SK-N-SH (cell line): ENCODE results near the gene SLC1A7. TPM values are rescaled to one million over a fixed set of nuclear protein-coding genes. Genes with fewer than 3 reads are reported as not detected.

Source experiments
- CTCF ChIA-PET: fragments of 300-600, 350-600 bp; formaldehyde crosslinking; extraction: SDS; loops from one replicate; lab custom pipeline; 2021; lab: Yijun Ruan, JAX
- POLR2A ChIA-PET: fragments of 350-600 bp; sonication (Branson Sonifier 250); formaldehyde crosslinking; extraction: SDS; loops from one replicate; lab custom pipeline; 2020; ENCODE audit warnings: antibody characterized with exemption, inconsistent platforms; lab: Yijun Ruan, JAX
- DNase-seq: peaks from one replicate; pipeline ENCODE4 v3.0.0; 2012
- H2AFZ ChIP-seq: fragments of 200-600 bp; sonication (generic); 2 replicates; pipeline ENCODE4 v1.8.1; 2016; ENCODE audit warnings: antibody characterized with exemption, mild to moderate bottlenecking, low read depth
- H3F3A ChIP-seq: fragments of 200-600 bp; sonication (generic); replicated peaks from 2 replicates; pipeline ENCODE3; 2016; ENCODE audit warnings: antibody characterized with exemption, mild to moderate bottlenecking; ENCODE audit not compliant: insufficient read depth
- H3K27ac ChIP-seq, 2 experiments: fragments of 200-500 bp in 1 of 2; fragments of 200-600 bp in 1 of 2; sonication (Bioruptor generic) in 1 of 2; sonication (generic), shearing (Covaris generic) in 1 of 2; 2 replicates each; pipeline versions ENCODE4 v1.5.1 to v1.6.1; 2014 to 2016; ENCODE audit warnings: low read depth in 2 of 2, inconsistent platforms in 1 of 2, low read length in 1 of 2, mild to moderate bottlenecking in 1 of 2, mixed read lengths in 1 of 2
- H3K27me3 ChIP-seq: fragments of 200-600 bp; sonication (generic), shearing (Covaris generic); 2 replicates; pipeline ENCODE4 v1.6.1; 2016; ENCODE audit warnings: mixed run types; ENCODE audit not compliant: insufficient read depth
- H3K36me3 ChIP-seq, 2 experiments: fragments of 200-500 bp in 1 of 2; fragments of 200-600 bp in 1 of 2; sonication (Bioruptor generic) in 1 of 2; sonication (generic) in 1 of 2; replicated peaks in 1 of 2; 2 replicates each; pipeline versions ENCODE3 to v1.5.1; 2014 to 2016; ENCODE audit warnings: low read length in 1 of 2, mild to moderate bottlenecking in 1 of 2; ENCODE audit not compliant: insufficient read depth in 2 of 2, control insufficient read depth in 1 of 2
- H3K4me1 ChIP-seq, 2 experiments: fragments of 200-500 bp in 1 of 2; fragments of 200-600 bp in 1 of 2; sonication (Bioruptor generic) in 1 of 2; sonication (generic), shearing (Covaris generic) in 1 of 2; 2 replicates each; pipeline versions ENCODE4 v1.5.1 to v1.6.1; 2014 to 2016; ENCODE audit warnings: low read depth in 1 of 2, low read length in 1 of 2, mixed run types in 1 of 2; ENCODE audit not compliant: insufficient read depth in 2 of 2, control insufficient read depth in 1 of 2
- H3K4me2 ChIP-seq: fragments of 200-600 bp; sonication (generic), shearing (Covaris generic); 2 replicates; pipeline ENCODE4 v1.6.1; 2017; ENCODE audit warnings: mixed run types
- H3K4me3 ChIP-seq, 2 experiments: fragments of 200-500 bp in 1 of 2; fragments of 200-600 bp in 1 of 2; sonication (Bioruptor generic) in 1 of 2; sonication (generic), shearing (Covaris generic) in 1 of 2; 2 replicates each; pipeline versions ENCODE4 v1.5.1 to v1.8.1; 2014 to 2016; ENCODE audit warnings: low read depth in 2 of 2, inconsistent platforms in 1 of 2, low read length in 1 of 2, mild to moderate bottlenecking in 1 of 2, mixed read lengths in 1 of 2, moderate library complexity in 1 of 2
- H3K79me2 ChIP-seq: fragments of 200-600 bp; sonication (generic); 2 replicates; pipeline ENCODE4 v1.8.1; 2017; ENCODE audit warnings: mild to moderate bottlenecking; ENCODE audit not compliant: insufficient read depth
- H3K9ac ChIP-seq: fragments of 200-600 bp; sonication (generic); 2 replicates; pipeline ENCODE4 v1.6.1; 2017; ENCODE audit warnings: mixed run types
- H3K9me2 ChIP-seq: fragments of 200-600 bp; sonication (generic); 2 replicates; pipeline ENCODE4 v1.6.1; 2017; ENCODE audit warnings: mixed run types
- H3K9me3 ChIP-seq: fragments of 200-600 bp; sonication (generic); 2 replicates; pipeline ENCODE4 v1.6.1; 2017; ENCODE audit warnings: mixed run types, mild to moderate bottlenecking, moderate library complexity
- H4K20me1 ChIP-seq: fragments of 200-600 bp; sonication (generic); 2 replicates; pipeline ENCODE4 v1.6.1; 2017; ENCODE audit warnings: mild to moderate bottlenecking, mixed run types; ENCODE audit not compliant: insufficient read depth
- CHD2 ChIP-seq: fragments of 150-350 bp; IDR thresholded peaks from 2 replicates; pipeline ENCODE4 v1.6.1; 2018; ENCODE audit warnings: low read length; ENCODE audit not compliant: partially characterized antibody
- EP300 ChIP-seq, 2 experiments: IDR thresholded peaks; 2 replicates each; pipeline versions ENCODE4 v1.4.0 to v1.6.1; 2012; ENCODE audit warnings: borderline replicate concordance in 1 of 2, low read depth in 1 of 2, low read length in 1 of 2
- EZH2phosphoT487 ChIP-seq: fragments of 200-600 bp; sonication (generic); IDR thresholded peaks from 2 replicates; pipeline ENCODE4 v1.6.1; 2017; ENCODE audit warnings: low read depth, mixed run types, mild to moderate bottlenecking, antibody characterized with exemption, moderate library complexity, borderline replicate concordance
- FOXJ3 ChIP-seq: sonication (generic); formaldehyde crosslinking; IDR thresholded peaks from 2 replicates; pipeline ENCODE4 v1.5.1; 2020; ENCODE audit warnings: mild to moderate bottlenecking, missing genetic modification reagents
- FOXM1 ChIP-seq: IDR thresholded peaks from 2 replicates; pipeline ENCODE4 v1.4.0; 2012; ENCODE audit warnings: low read depth, mild to moderate bottlenecking
- GABPA ChIP-seq: IDR thresholded peaks from 2 replicates; pipeline ENCODE4 v1.4.0; 2012; ENCODE audit warnings: low read depth, mild to moderate bottlenecking
- MXI1 ChIP-seq: IDR thresholded peaks from 2 replicates; pipeline ENCODE4 v1.6.1; 2012; ENCODE audit warnings: mild to moderate bottlenecking, low read depth, low read length, improper control_type of control experiment
- NFIC ChIP-seq: IDR thresholded peaks from 2 replicates; pipeline ENCODE4 v1.4.0; 2012; ENCODE audit warnings: borderline replicate concordance
- NRF1 ChIP-seq: IDR thresholded peaks from 2 replicates; pipeline ENCODE4 v1.6.1; 2012; ENCODE audit warnings: low read depth, mild to moderate bottlenecking, low read length
- RCOR1 ChIP-seq: fragments of 150-350 bp; IDR thresholded peaks from 2 replicates; pipeline ENCODE4 v1.6.1; 2017; ENCODE audit warnings: antibody characterized with exemption, low read length
- RXRA ChIP-seq: IDR thresholded peaks from 2 replicates; pipeline ENCODE4 v1.4.0; 2012; ENCODE audit warnings: low read depth, mild to moderate bottlenecking, borderline replicate concordance
- SIN3A ChIP-seq: IDR thresholded peaks from 2 replicates; pipeline ENCODE4 v1.6.1; 2012; ENCODE audit warnings: low read depth, mild to moderate bottlenecking, low read length, moderate library complexity, borderline replicate concordance
- SMC3 ChIP-seq: IDR thresholded peaks from 2 replicates; pipeline ENCODE4 v1.6.1; 2012; ENCODE audit warnings: low read depth, low read length, improper control_type of control experiment
- TCF12 ChIP-seq: IDR thresholded peaks from 2 replicates; pipeline ENCODE4 v1.4.0; 2012
- TEAD4 ChIP-seq: IDR thresholded peaks from 2 replicates; pipeline ENCODE4 v1.4.0; 2012; ENCODE audit warnings: mild to moderate bottlenecking, borderline replicate concordance; ENCODE audit not compliant: insufficient read depth
- WGBS: methylation state at CpG from one replicate; pipeline ENCODE4 v1.1.6; 2017; ENCODE audit warnings: low lambda C conversion rate; 5-methylcytosine and 5-hydroxymethylcytosine counted together
- polyA plus RNA-seq, 3 experiments: library from polyadenylated mRNA; depleted of rRNA; stranded (reverse); fragments of >200 nt; gene quantifications; 2 replicates each; pipeline ENCODE4 v1.2.3, GENCODE V29; 2012
- TF ChIP-seq, protein P1 (sequence below): IDR thresholded peaks from 2 replicates; pipeline ENCODE4; 2012
- TF ChIP-seq, protein P2 (sequence below): fragments of 150-350 bp; IDR thresholded peaks from 2 replicates; pipeline ENCODE4 v1.6.1; 2017; ENCODE audit warnings: antibody characterized with exemption, low read length, low read depth, borderline replicate concordance
- TF ChIP-seq, protein P3 (sequence below): IDR thresholded peaks from 2 replicates; pipeline ENCODE4 v1.4.0; 2012; ENCODE audit warnings: low read depth, borderline replicate concordance
- TF ChIP-seq, protein P4 (sequence below): IDR thresholded peaks from 2 replicates; pipeline ENCODE4 v1.4.0; 2012; ENCODE audit warnings: low read depth, borderline replicate concordance

SLC1A7 gene
- polyA plus RNA-seq, 1 of the 3 experiments (the other 2 are of a cell fraction), result not detected

GRCh38 chr1:53048960-53049573 lies 93.4 kb downstream of the SLC1A7 start:
- no peak overlapping the region for H3K9ac ChIP-seq
- no peak overlapping the region for H2AFZ ChIP-seq
- CTCF ChIA-PET, result interaction anchor here (1.2 to 1.3 kb wide), 2 partner anchors 14 to 137 kb away, joined by 4 read pairs; no protein-coding TSS in a partner anchor
- WGBS, result 72% methylated on average over 3 of the region's 3 CpGs
- no peak for DNase-seq
- H3K4me3 ChIP-seq, result no peak overlapping the region
- no peaks in the 10 kb centered on the region for H3K79me2 ChIP-seq
- H3K36me3 ChIP-seq, result peaks cover 22 to 25% of the 10 kb centered on the region in 2 experiments
- peak overlapping the region; percentile 30 to 80; a peak in 2 of 4 replicates for H3K27ac ChIP-seq
- no peaks in the 10 kb centered on the region for H3K9me2 ChIP-seq
- peaks cover 23% of the 10 kb centered on the region for H3F3A ChIP-seq
- H3K4me1 ChIP-seq, result peaks cover 28 to 44% of the 10 kb centered on the region in 2 experiments
- no peaks in the 10 kb centered on the region for H3K27me3 ChIP-seq
- no peaks in the 10 kb centered on the region for H3K9me3 ChIP-seq
- POLR2A ChIA-PET, result no interaction called here
- no peaks in the 10 kb centered on the region for H4K20me1 ChIP-seq
- TF ChIP-seq SIN3A, result 0 out of 2 replicates have a peak, but pooled peaks have one; percentile 38
- peak; percentile 71 for TF ChIP-seq TCF12
- no peak for TF ChIP-seq GABPA
- TF ChIP-seq EP300 (IDR thresholded peaks at IDR 0.05; ENCODE audit: borderline replicate concordance in 1 of 2, low read depth in 1 of 2, low read length in 1 of 2), result peak in 1 of 2 experiments; percentile 37; a peak in 1 of 4 replicates
- TF ChIP-seq, protein P1, sequence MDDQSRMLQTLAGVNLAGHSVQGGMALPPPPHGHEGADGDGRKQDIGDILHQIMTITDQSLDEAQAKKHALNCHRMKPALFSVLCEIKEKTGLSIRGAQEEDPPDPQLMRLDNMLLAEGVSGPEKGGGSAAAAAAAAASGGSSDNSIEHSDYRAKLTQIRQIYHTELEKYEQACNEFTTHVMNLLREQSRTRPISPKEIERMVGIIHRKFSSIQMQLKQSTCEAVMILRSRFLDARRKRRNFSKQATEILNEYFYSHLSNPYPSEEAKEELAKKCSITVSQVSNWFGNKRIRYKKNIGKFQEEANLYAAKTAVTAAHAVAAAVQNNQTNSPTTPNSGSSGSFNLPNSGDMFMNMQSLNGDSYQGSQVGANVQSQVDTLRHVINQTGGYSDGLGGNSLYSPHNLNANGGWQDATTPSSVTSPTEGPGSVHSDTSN, result peak; percentile 53
- TF ChIP-seq, protein P2, sequence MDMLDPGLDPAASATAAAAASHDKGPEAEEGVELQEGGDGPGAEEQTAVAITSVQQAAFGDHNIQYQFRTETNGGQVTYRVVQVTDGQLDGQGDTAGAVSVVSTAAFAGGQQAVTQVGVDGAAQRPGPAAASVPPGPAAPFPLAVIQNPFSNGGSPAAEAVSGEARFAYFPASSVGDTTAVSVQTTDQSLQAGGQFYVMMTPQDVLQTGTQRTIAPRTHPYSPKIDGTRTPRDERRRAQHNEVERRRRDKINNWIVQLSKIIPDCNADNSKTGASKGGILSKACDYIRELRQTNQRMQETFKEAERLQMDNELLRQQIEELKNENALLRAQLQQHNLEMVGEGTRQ, result no peak
- TF ChIP-seq MXI1, result peak; percentile 85; the same call in 1 of the 2 replicates
- no peak overlapping the region for H3K4me2 ChIP-seq

DNA sequence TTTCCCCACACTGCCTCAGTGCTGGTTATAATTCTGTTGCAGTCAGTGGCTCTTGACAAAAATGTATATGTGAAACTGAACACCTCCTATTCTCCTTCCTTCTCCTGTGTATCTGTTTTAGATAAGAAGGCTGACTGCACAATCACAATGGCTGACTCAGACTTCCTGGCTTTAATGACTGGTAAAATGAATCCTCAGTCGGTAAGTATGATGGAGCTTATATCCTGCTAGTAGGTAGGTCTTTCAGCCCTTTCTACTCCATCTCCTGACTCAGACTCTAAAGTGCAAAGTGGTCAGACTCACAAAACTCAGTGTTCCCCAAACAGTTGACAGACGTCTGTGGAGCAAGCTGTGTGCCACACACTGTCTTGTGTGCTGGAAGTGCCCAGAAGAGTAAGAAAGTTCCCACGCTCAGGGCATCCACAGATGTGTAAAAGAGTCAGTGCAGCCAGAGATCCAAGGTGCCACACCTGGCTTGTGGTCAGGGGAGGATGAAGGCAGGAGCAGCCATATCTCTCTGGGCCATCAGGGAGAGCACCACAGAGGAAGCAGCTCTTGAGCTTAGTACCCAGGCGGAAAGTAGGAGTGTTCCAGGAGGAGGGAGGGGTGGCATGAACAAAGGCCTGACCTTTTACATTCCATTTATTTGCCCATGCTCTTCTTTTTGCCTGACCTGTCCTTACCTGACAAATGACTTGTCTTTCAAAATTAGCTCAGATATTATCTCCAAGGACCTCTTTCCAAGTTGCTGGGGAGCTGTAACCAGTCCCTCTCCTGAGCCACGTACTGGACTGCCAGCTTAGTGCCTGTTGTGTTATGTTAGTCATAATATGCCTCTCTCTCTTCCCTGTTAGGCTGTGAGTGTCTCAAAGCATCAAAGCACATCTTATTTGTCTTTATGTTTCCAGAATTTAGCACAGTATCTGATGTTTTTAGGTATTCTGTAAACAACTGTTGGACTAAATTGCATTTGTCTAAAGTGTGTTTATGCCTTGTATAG lies 94.4 kb downstream of the SLC1A7 start:
- no peaks in the 10 kb centered on the region for H3K9me2 ChIP-seq
- no peaks in the 10 kb centered on the region for H3K9me3 ChIP-seq
- H4K20me1 ChIP-seq, result no peaks in the 10 kb centered on the region
- no peaks in the 10 kb centered on the region for H3K27me3 ChIP-seq
- H3K36me3 ChIP-seq, result peaks cover 19 to 21% of the 10 kb centered on the region in 2 experiments
- 0 out of 2 replicates have a peak overlapping the region, but pooled peaks have one; percentile 18 for H3K9ac ChIP-seq
- 0 out of 4 replicates have a peak overlapping the region, but pooled peaks of 1 of the 2 experiments have one; percentile 4 for H3K4me3 ChIP-seq
- CTCF ChIA-PET, result interaction anchor here (1.2 to 1.3 kb wide), 2 partner anchors 15 to 138 kb away, joined by 4 read pairs; no protein-coding TSS in a partner anchor
- POLR2A ChIA-PET, result no interaction called here
- no peaks in the 10 kb centered on the region for H3K79me2 ChIP-seq
- no peak for DNase-seq
- peaks cover 28 to 54% of the 10 kb centered on the region in 2 experiments for H3K4me1 ChIP-seq
- peak overlapping the region; percentile 73 to 80 for H3K27ac ChIP-seq
- peaks cover 31% of the 10 kb centered on the region for H3F3A ChIP-seq
- WGBS, result 51% methylated on average over 5 of the region's 5 CpGs
- no peak overlapping the region; the same call in 1 of the 2 replicates for H2AFZ ChIP-seq
- peak overlapping the region; percentile 62 for H3K4me2 ChIP-seq
- peak in 1 of 2 experiments; percentile 59; a peak in 1 of 4 replicates for TF ChIP-seq EP300 (IDR thresholded peaks at IDR 0.05; ENCODE audit: borderline replicate concordance in 1 of 2, low read depth in 1 of 2, low read length in 1 of 2)
- no peak for TF ChIP-seq MXI1
- TF ChIP-seq TEAD4, result no peak
- TF ChIP-seq RCOR1, result no peak
- no peak for TF ChIP-seq NRF1
- TF ChIP-seq, protein P3, sequence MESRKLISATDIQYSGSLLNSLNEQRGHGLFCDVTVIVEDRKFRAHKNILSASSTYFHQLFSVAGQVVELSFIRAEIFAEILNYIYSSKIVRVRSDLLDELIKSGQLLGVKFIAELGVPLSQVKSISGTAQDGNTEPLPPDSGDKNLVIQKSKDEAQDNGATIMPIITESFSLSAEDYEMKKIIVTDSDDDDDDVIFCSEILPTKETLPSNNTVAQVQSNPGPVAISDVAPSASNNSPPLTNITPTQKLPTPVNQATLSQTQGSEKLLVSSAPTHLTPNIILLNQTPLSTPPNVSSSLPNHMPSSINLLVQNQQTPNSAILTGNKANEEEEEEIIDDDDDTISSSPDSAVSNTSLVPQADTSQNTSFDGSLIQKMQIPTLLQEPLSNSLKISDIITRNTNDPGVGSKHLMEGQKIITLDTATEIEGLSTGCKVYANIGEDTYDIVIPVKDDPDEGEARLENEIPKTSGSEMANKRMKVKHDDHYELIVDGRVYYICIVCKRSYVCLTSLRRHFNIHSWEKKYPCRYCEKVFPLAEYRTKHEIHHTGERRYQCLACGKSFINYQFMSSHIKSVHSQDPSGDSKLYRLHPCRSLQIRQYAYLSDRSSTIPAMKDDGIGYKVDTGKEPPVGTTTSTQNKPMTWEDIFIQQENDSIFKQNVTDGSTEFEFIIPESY, result no peak
- TF ChIP-seq, protein P4, sequence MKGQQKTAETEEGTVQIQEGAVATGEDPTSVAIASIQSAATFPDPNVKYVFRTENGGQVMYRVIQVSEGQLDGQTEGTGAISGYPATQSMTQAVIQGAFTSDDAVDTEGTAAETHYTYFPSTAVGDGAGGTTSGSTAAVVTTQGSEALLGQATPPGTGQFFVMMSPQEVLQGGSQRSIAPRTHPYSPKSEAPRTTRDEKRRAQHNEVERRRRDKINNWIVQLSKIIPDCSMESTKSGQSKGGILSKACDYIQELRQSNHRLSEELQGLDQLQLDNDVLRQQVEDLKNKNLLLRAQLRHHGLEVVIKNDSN, result no peak
- no peak for TF ChIP-seq FOXM1
- TF ChIP-seq NFIC, result no peak; the same call in 1 of the 2 replicates
- no peak for TF ChIP-seq EZH2phosphoT487
- no peak for TF ChIP-seq FOXJ3 (CRISPR knock-in tag)
- TF ChIP-seq CHD2, result no peak
- TF ChIP-seq SMC3, result no peak
- TF ChIP-seq RXRA, result no peak
- peak; percentile 86 for TF ChIP-seq TCF12
